ENCODE data around the gene PFDN1. TPM values are rescaled to one million over a fixed set of nuclear protein-coding genes. Genes with fewer than 3 reads are reported as not detected.

PFDN1 gene
- total RNA-seq, 1 experiment from 2014 or later = 94.1 TPM

DNA sequence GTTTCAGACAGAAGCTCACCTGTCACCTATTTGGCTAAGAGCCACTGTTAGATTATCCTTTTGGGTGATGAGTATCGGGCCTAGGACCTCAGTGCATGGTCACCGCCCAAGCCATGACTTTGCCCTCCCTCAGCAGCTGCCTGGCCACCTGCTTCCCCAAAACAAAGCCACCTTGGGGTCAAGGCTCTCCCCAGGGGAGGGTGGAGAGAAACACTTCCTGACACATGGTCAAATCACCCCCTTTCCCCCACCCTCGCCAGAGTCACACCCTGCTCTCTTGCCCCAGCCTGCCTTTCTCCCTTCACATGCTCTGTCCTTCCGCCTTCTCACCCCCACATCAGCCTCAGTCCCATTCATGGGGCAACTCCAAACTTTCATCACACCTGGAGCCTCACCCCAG, 45.2 kb upstream of the PFDN1 start:
- H3K9me3 ChIP-seq (ENCODE audit: low read depth, low read length, poor library complexity, severe bottlenecking) = no peaks in the 10 kb centered on the region
- no peaks in the 10 kb centered on the region for H3K36me3 ChIP-seq (ENCODE audit: insufficient read depth, low read length, poor library complexity, severe bottlenecking)
- ChIA-PET CTCF (interaction anchor here (0.7 kb wide), 1 partner anchor 108 kb away, joined by 3 read pairs; no protein-coding TSS in a partner anchor), POLR2A (ENCODE audit: low non-redundant PET) (interaction anchor here (1.0 kb wide), 1 partner anchor 188 kb away, joined by 3 read pairs; no protein-coding TSS in a partner anchor)
- intact Hi-C loops (cut with micrococcal nuclease; ENCODE audit: unreplicated experiment) = loop anchor here (5.0 kb wide), 1 partner anchor 56 kb away; no protein-coding TSS in a partner anchor
- no peak overlapping the region for H3K27ac ChIP-seq (ENCODE audit: low read depth, low read length, poor library complexity, severe bottlenecking)
- no peaks in the 10 kb centered on the region for H3K27me3 ChIP-seq (replicated peaks; ENCODE audit: insufficient read depth, low read depth, low read length, poor library complexity)
- H3K4me1 ChIP-seq (ENCODE audit: insufficient read depth, low read length, poor library complexity, severe bottlenecking) = peaks cover 18% of the 10 kb centered on the region
- no peak for DNase-seq (ENCODE audit: low spot score)
- TF ChIP-seq EZH2 (IDR thresholded peaks at IDR 0.05; ENCODE audit: borderline replicate concordance, low read depth, low read length, poor library complexity, severe bottlenecking) = no peak
- TF ChIP-seq, protein P1, sequence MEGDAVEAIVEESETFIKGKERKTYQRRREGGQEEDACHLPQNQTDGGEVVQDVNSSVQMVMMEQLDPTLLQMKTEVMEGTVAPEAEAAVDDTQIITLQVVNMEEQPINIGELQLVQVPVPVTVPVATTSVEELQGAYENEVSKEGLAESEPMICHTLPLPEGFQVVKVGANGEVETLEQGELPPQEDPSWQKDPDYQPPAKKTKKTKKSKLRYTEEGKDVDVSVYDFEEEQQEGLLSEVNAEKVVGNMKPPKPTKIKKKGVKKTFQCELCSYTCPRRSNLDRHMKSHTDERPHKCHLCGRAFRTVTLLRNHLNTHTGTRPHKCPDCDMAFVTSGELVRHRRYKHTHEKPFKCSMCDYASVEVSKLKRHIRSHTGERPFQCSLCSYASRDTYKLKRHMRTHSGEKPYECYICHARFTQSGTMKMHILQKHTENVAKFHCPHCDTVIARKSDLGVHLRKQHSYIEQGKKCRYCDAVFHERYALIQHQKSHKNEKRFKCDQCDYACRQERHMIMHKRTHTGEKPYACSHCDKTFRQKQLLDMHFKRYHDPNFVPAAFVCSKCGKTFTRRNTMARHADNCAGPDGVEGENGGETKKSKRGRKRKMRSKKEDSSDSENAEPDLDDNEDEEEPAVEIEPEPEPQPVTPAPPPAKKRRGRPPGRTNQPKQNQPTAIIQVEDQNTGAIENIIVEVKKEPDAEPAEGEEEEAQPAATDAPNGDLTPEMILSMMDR (conservative IDR thresholded peaks at IDR 0.05; ENCODE audit: low read depth, low read length) = no peak
- no peak overlapping the region for H3K4me3 ChIP-seq (ENCODE audit: low read depth, low read length, poor library complexity, severe bottlenecking)
- BruUV-seq (replicated peaks) = no TSS peak

DNA sequence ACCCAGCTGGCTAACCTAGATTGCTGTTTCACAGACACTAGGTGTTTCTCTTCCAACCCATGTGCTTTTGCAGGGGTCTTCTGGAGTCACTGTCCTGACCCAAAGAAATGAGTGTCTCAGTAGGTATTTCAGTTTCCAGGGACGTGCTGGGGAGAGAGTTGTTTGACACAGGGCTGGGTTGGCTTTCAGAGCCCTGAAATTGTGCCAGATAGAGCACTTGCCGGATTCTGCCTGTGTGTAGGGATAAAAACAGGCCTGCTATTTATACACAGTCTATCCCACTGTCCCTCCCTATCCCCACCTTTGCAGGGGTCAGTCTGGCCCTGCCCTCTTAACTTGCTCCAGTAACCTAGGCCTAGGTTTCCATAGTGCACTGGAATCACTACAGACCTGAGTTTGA, 44.5 kb upstream of the PFDN1 start:
- TF ChIP-seq, protein P1 (conservative IDR thresholded peaks at IDR 0.05; ENCODE audit: low read depth, low read length) = no peak
- no peak for TF ChIP-seq EZH2 (IDR thresholded peaks at IDR 0.05; ENCODE audit: borderline replicate concordance, low read depth, low read length, poor library complexity, severe bottlenecking)
- Histone ChIP-seq H3K27ac (ENCODE audit: low read depth, low read length, poor library complexity, severe bottlenecking) (no peak overlapping the region), H3K4me3 (ENCODE audit: low read depth, low read length, poor library complexity, severe bottlenecking) (no peak overlapping the region), H3K36me3 (ENCODE audit: insufficient read depth, low read length, poor library complexity, severe bottlenecking) (no peaks in the 10 kb centered on the region), H3K9me3 (ENCODE audit: low read depth, low read length, poor library complexity, severe bottlenecking) (no peaks in the 10 kb centered on the region), H3K4me1 (ENCODE audit: insufficient read depth, low read length, poor library complexity, severe bottlenecking) (peaks cover 25% of the 10 kb centered on the region), H3K27me3 (replicated peaks; ENCODE audit: insufficient read depth, low read depth, low read length, poor library complexity) (no peaks in the 10 kb centered on the region)
- BruUV-seq (replicated peaks) = no TSS peak
- intact Hi-C loops (cut with micrococcal nuclease; ENCODE audit: unreplicated experiment) = loop anchor here (5.0 kb wide), 1 partner anchor 55 kb away; no protein-coding TSS in a partner anchor
- ChIA-PET POLR2A (ENCODE audit: low non-redundant PET) (no interaction called here), CTCF (interaction anchor here (0.5 to 3.1 kb wide), 6 partner anchors 8 to 286 kb away, joined by 3 to 45 read pairs (median 7); no protein-coding TSS in a partner anchor)
- no peak for DNase-seq (ENCODE audit: low spot score)

DNA sequence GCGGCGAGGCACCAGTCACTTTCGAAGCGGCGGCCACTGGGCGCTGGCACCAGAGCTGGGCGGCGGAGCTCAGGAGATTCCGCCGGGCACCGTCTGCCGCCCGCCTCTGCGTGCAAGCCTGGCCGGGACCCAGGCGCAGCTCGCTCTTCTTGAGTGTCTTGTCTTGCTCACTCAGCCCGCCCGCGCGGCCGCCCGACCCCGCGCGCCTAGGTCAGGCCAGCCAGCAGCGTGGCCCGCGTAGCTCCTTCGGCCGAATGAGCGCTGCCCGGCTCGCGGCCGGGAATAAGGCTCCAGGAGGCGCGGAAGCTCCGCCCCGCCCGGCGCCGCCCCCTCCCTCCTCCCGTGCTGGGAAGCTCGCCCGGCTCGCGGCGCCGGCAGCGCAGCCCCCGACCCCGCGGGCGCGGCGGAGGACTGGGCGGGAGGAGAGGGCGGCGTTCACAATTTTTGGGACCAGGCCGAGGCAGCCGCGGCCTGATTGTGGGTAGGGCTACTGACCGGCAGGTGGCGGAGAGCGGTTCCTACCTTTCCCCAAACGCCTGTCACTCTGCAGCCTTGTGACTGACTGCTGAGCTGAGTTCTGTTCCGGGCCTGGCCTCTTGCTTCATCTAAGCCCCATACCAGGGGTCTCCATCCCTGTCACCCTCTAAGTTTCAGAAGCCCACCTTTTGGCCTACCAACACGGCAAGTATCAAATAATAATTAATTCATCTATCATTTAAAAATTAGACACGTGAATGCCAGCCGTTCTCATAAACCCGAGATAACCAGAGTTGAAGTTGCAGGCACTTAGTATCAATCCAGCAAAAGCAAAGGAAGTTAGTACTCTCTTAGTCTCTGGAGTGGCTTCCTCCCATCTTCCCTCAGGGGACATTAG, 43.7 kb upstream of the PFDN1 start, which contains the start of gene HBEGF:
HBEGF (minus strand) TSS at position 256 of the 874 bp plus-strand sequence. CDS start 275 bp downstream, outside the sequence.
- H3K4me3 ChIP-seq (ENCODE audit: low read depth, low read length, poor library complexity, severe bottlenecking) = peak within 1 kb of the TSS; percentile 76
- POLR2A ChIA-PET (ENCODE audit: low non-redundant PET) = no interaction called here
- TF ChIP-seq, protein P1 (conservative IDR thresholded peaks at IDR 0.05; ENCODE audit: low read depth, low read length) = peak; percentile 37; the same call in 1 of the 2 replicates
- no peak for TF ChIP-seq EZH2 (IDR thresholded peaks at IDR 0.05; ENCODE audit: borderline replicate concordance, low read depth, low read length, poor library complexity, severe bottlenecking)
- no TSS peak for BruUV-seq (replicated peaks)
- H3K4me1 ChIP-seq (ENCODE audit: insufficient read depth, low read length, poor library complexity, severe bottlenecking) = peaks cover 33% of the 10 kb centered on the region
- H3K9me3 ChIP-seq (ENCODE audit: low read depth, low read length, poor library complexity, severe bottlenecking) = no peaks in the 10 kb centered on the region
- no peaks in the 10 kb centered on the region for H3K36me3 ChIP-seq (ENCODE audit: insufficient read depth, low read length, poor library complexity, severe bottlenecking)
- H3K27ac ChIP-seq (ENCODE audit: low read depth, low read length, poor library complexity, severe bottlenecking) = peak within 1 kb of the TSS; percentile 57
- no peaks in the 10 kb centered on the region for H3K27me3 ChIP-seq (replicated peaks; ENCODE audit: insufficient read depth, low read depth, low read length, poor library complexity)
- peak; percentile 70 for DNase-seq (ENCODE audit: low spot score)
- intact Hi-C loops (cut with micrococcal nuclease; ENCODE audit: unreplicated experiment) = loop anchor here (5.0 kb wide), 1 partner anchor 54 kb away; no protein-coding TSS in a partner anchor
- CTCF ChIA-PET = interaction anchor here (0.6 to 3.1 kb wide), 11 partner anchors 9 to 475 kb away, joined by 3 to 45 read pairs (median 5); partner anchors contain the start of gene PCDHA5

Data from A673 (cell line).